GM12878 (cell line): ENCODE results near the gene GNLY. TPM values are rescaled to one million over a fixed set of nuclear protein-coding genes. Genes with fewer than 3 reads are reported as not detected.

Experiments
- ATAC-seq: fragments of 200-7000 bp; cut with Tn5 transposase; 3 replicates; pipeline ENCODE4 v1.9.1; 2020; ENCODE audit warnings: mild to moderate bottlenecking, moderate library complexity
- BruUV-seq: library from RNA; stranded (reverse); fragments of 400-500 nt; replicated peaks from 2 replicates; lab custom pipeline; 2021; lab: Mats Ljungman, UMichigan
- CTCF ChIA-PET: fragments of 300-600 bp; sonication (Branson Sonifier 250); formaldehyde crosslinking; extraction: SDS; loops from one replicate; lab custom pipeline; 2021; ENCODE audit warnings: inconsistent platforms; lab: Yijun Ruan, JAX
- POLR2A ChIA-PET: fragments of 350-600 bp; formaldehyde crosslinking; extraction: SDS; loops from one replicate; lab custom pipeline; 2021; ENCODE audit warnings: inconsistent platforms; lab: Charles Lee
- RAD21 ChIA-PET: fragments of 300-600 bp; sonication (Branson Sonifier 250); formaldehyde crosslinking; loops from one replicate; lab custom pipeline; 2023; ENCODE audit warnings: antibody characterized with exemption; ENCODE audit not compliant: unreplicated experiment; lab: Charles Lee
- SMC1A ChIA-PET: fragments of 300-600 bp; sonication (Branson Sonifier 250); formaldehyde crosslinking; loops from one replicate; lab custom pipeline; 2023; ENCODE audit not compliant: unreplicated experiment, uncharacterized antibody; lab: Charles Lee
- DNase-seq: peaks from one replicate; pipeline ENCODE4 v3.0.0-alpha.2; 2011; ENCODE audit warnings: low read depth, low spot score
- FAIRE-seq: peaks from 3 replicates; lab custom pipeline; 2011; peaks lifted over from hg19 to GRCh38; lab: Jason Lieb, UNC
- H2AFZ ChIP-seq: 2 replicates; pipeline ENCODE4 v1.6.0; 2011; ENCODE audit warnings: low read depth, low read length, control low read depth; ENCODE audit not compliant: control insufficient read depth
- H3K27ac ChIP-seq: 2 replicates; pipeline ENCODE4 v1.5.1; 2011; ENCODE audit warnings: control low read depth; ENCODE audit not compliant: control insufficient read depth, insufficient read depth
- H3K27me3 ChIP-seq, 2 experiments: replicated peaks in 1 of 2; 2 replicates each; pipeline versions ENCODE4 v1.6.0 to v1.6.1; 2011; ENCODE audit warnings: low read length in 1 of 2; ENCODE audit not compliant: control insufficient read depth in 2 of 2, insufficient read depth in 2 of 2
- H3K36me3 ChIP-seq, 2 experiments: 2 replicates each; pipeline ENCODE4 v1.5.1; 2011; ENCODE audit warnings: low read length in 1 of 2; ENCODE audit not compliant: control insufficient read depth in 2 of 2, insufficient read depth in 2 of 2
- H3K4me1 ChIP-seq: 2 replicates; pipeline ENCODE4 v1.6.1; 2011; ENCODE audit warnings: mild to moderate bottlenecking, low read length, moderate library complexity, mixed read lengths; ENCODE audit not compliant: control insufficient read depth, insufficient read depth
- H3K4me2 ChIP-seq: 2 replicates; pipeline ENCODE4 v1.6.0; 2011; ENCODE audit warnings: control low read depth; ENCODE audit not compliant: control insufficient read depth, insufficient read depth
- H3K4me3 ChIP-seq: fragments of 200-600 bp; sonication (generic); 2 replicates; pipeline ENCODE4 v1.5.1; 2016
- H3K79me2 ChIP-seq: 2 replicates; pipeline ENCODE4 v1.6.0; 2011; ENCODE audit warnings: low read length; ENCODE audit not compliant: control insufficient read depth, insufficient read depth
- H3K9ac ChIP-seq: 2 replicates; pipeline ENCODE4 v1.8.0; 2011; ENCODE audit warnings: low read length, control low read depth, mixed read lengths; ENCODE audit not compliant: control insufficient read depth, insufficient read depth
- H3K9me3 ChIP-seq: replicated peaks from 3 replicates; pipeline ENCODE4 v1.5.1; 2011; ENCODE audit warnings: mild to moderate bottlenecking, low read length; ENCODE audit not compliant: control insufficient read depth, insufficient read depth
- H4K20me1 ChIP-seq: 2 replicates; pipeline ENCODE4 v1.6.0; 2011; ENCODE audit not compliant: control insufficient read depth, insufficient read depth
- CREM ChIP-seq: IDR thresholded peaks from 2 replicates; pipeline ENCODE4 v1.6.1; 2014; ENCODE audit warnings: antibody characterized with exemption, low read depth
- MXI1 ChIP-seq: fragments of 150-350 bp; IDR thresholded peaks from 2 replicates; pipeline ENCODE4 v1.6.1; 2011; ENCODE audit warnings: low read depth, mild to moderate bottlenecking, inconsistent platforms, low read length, improper control_type of control experiment
- POLR2AphosphoS5 ChIP-seq: IDR thresholded peaks from 2 replicates; pipeline ENCODE4 v1.6.1; 2011; ENCODE audit warnings: mild to moderate bottlenecking, low read length, inconsistent platforms
- RUNX3 ChIP-seq: IDR thresholded peaks from 2 replicates; pipeline ENCODE4 v1.6.1; 2012; ENCODE audit warnings: low read length, inconsistent platforms
- SP1 ChIP-seq: IDR thresholded peaks from one replicate; pipeline ENCODE4 v1.6.1; 2011; ENCODE audit warnings: low read depth, low read length
- SPI1 ChIP-seq: IDR thresholded peaks from 2 replicates; pipeline ENCODE4 v1.6.1; 2011; ENCODE audit warnings: low read depth, mild to moderate bottlenecking, low read length, moderate library complexity, borderline replicate concordance; ENCODE audit not compliant: insufficient read depth
- SUPT20H ChIP-seq: IDR thresholded peaks from 2 replicates; pipeline ENCODE4 v1.6.1; 2011; ENCODE audit warnings: low read depth, mild to moderate bottlenecking, low read length, moderate library complexity, borderline replicate concordance; ENCODE audit not compliant: control insufficient read depth
- TCF7 ChIP-seq: IDR thresholded peaks from 2 replicates; pipeline ENCODE4 v1.6.1; 2014; ENCODE audit warnings: antibody characterized with exemption, borderline replicate concordance
- USF1 ChIP-seq: IDR thresholded peaks from 2 replicates; pipeline ENCODE4 v1.6.1; 2011; ENCODE audit warnings: borderline replicate concordance, low read depth, mild to moderate bottlenecking, moderate library complexity, mixed read lengths, low read length; ENCODE audit not compliant: insufficient read depth; ENCODE audit errors: extremely low read length
- WGBS: methylation state at CpG from one replicate; pipeline ENCODE4 v1.1.6; 2016; ENCODE audit warnings: low lambda C conversion rate; ENCODE audit not compliant: insufficient replicate concordance, insufficient coverage; ENCODE audit errors: missing lambda C conversion rate; 5-methylcytosine and 5-hydroxymethylcytosine counted together
- in situ Hi-C: fragments of 300-500 bp; cut with MboI; formaldehyde crosslinking; loops from 9 replicates; pipeline ENCODE4 v1.14.3; 2018; ENCODE audit warnings: mixed read lengths
- intact Hi-C: fragments of 100-400 bp; cut with micrococcal nuclease; formaldehyde crosslinking; loops from one replicate; pipeline ENCODE4 v1.14.2; 2022; ENCODE audit not compliant: unreplicated experiment
- polyA plus RNA-seq, 11 experiments: library from polyadenylated mRNA; depleted of rRNA in 4 of 11; unstranded in 6 of 11; stranded (reverse) in 5 of 11; fragments of >200 nt; fragmentation: Nextera tagmentation in 4 of 11; fragmentation: Illumina TruSeq in 1 of 11; extraction: Ambion mirVana in 4 of 11; extraction: Trizol in 1 of 11; gene quantifications; 1 replicate in 1 of 11; 2 replicates in 10 of 11; pipeline versions ENCODE4 v1.2.1 to v1.2.3, GENCODE V29; 2011 to 2016; ENCODE audit warnings: inconsistent platforms in 2 of 11, missing spikeins in 2 of 11, low read depth in 1 of 11
- total RNA-seq, 4 experiments: library from RNA; depleted of rRNA in 3 of 4; stranded (reverse); fragments of >200 nt in 3 of 4; fragmentation: Illumina TruSeq in 1 of 4; extraction: Trizol in 1 of 4; gene quantifications; 2 replicates each; pipeline versions ENCODE4 v1.2.1 to v1.2.3, GENCODE V29; 2013 to 2021

Gene GNLY
- total and polyA plus RNA-seq, 10 of the 15 experiments (the other 5 are each of a cell fraction or from before 2014, with no cell fraction given), result 0.18 to 0.42 TPM; not detected in 8

DNA sequence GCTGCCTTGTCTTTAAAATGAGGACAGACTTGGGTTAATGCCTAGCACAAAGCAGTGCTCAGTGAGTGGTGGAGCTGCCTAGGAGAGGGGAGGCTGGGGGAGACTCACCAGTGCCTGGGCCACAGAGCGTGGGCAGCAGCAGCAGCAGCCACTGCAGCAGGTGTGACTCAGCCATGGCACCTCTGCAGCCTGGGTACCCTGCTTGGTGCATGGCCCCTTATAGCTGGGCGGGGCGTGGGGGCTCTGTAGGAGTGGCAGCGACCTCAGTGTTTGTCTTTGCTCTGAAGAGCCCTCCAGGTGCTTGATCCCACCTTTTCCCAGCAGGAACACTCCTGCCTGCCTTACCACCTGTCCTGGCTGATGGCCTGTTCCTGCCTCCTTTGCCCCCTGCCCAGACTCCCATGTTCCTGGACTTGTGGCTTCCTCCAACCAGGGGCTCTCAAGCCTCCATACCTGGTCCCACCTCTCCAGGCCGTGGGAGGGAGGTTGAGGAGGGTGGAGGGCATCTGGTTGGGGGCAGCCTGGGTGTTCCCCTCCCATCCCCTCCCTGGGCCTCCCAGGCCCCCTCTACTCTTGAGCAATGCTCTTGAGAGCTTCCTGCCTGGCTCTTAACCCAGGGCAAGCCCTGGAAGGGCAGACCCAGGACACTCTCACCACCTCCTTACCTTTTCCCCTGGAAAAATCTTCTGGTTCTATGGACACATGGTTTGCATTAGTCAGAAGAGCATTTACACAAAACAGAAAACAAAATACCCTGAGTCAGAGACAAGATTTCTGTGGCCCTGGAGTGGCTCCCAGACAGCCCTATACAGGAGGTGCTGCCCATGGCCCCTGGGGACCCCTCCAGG lies 25.9 kb upstream of the GNLY start, which contains the start of gene SFTPB:
Gene SFTPB (minus strand): TSS at position 191 of the 848 bp plus-strand sequence. CDS start 16 bp downstream, at position 175.
- H3K9me3 ChIP-seq, result no peaks in the 10 kb centered on the region
- TF ChIP-seq USF1 (no peak), RUNX3 (no peak), MXI1 (no peak), TCF7 (no peak), CREM (no peak), POLR2AphosphoS5 (no peak), SP1 (no peak), SUPT20H (no peak), SPI1 (no peak)
- no peaks in the 10 kb centered on the region for H4K20me1 ChIP-seq
- FAIRE-seq (no peak), DNase-seq (no peak), ATAC-seq (no peak; the same call in 1 of the 3 replicates)
- H3K79me2 ChIP-seq, result no peaks in the 10 kb centered on the region
- H3K4me2 ChIP-seq, result no peak within 1 kb of the TSS
- H3K36me3 ChIP-seq, result no peaks in the 10 kb centered on the region
- H3K27ac ChIP-seq, result no peak within 1 kb of the TSS
- ChIA-PET SMC1A (interaction anchor here (1.1 to 1.7 kb wide), 2 partner anchors 31 to 36 kb away, joined by 5 to 6 read pairs; no protein-coding TSS in a partner anchor), POLR2A (interaction anchor here (1.0 kb wide), 1 partner anchor 8 kb away, joined by 8 read pairs; no protein-coding TSS in a partner anchor), CTCF (interaction anchor here (1.0 to 3.6 kb wide), 3 partner anchors 11 to 38 kb away, joined by 3 to 23 read pairs (median 9); no protein-coding TSS in a partner anchor), RAD21 (interaction anchor here (0.6 kb wide), 1 partner anchor 91 kb away, joined by 3 read pairs; the partner anchor contains the start of gene VAMP8)
- no peaks in the 10 kb centered on the region for H3K27me3 ChIP-seq
- in situ Hi-C loops (no loop called here), intact Hi-C loops (no loop called here)
- H3K9ac ChIP-seq, result no peak within 1 kb of the TSS
- 20% methylated on average over 5 of the region's 5 CpGs for WGBS
- H3K4me1 ChIP-seq, result peaks cover 3% of the 10 kb centered on the region; the same call in 1 of the 2 replicates
- no TSS peak for BruUV-seq
- H3K4me3 ChIP-seq, result no peak within 1 kb of the TSS
- no peak within 1 kb of the TSS for H2AFZ ChIP-seq
